HG03060 (cell line): Measurements from ENCODE around the gene ARHGAP4.

Experiments
- ATAC-seq: cut with Tn5 transposase; IDR thresholded peaks from one replicate; pipeline ENCODE4 v1.9.1; 2021; ENCODE audit warnings: low read depth, moderate number of reproducible peaks; ENCODE audit not compliant: unreplicated experiment

Gene ARHGAP4

DNA sequence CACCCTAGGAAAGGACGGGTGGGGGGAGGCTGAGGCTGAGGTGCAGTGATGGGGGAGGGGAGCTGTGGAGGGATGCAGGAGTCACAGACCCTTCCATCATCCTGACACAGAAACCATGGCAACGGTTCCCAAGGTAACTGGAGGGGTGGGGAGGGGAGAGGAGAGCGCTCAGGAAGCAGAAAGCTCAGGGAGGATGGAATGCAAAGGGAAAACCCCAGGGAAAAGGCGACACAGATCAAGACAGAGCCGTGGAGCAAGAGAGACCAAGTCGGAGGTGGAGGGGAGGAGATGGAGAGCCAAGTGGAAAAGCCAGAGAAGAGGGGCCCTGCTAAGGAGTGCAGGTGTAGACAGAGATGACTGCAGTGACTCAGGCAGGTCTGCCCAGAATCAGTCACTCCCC is 54.6 kb downstream of the ARHGAP4 start:
- no peak for ATAC-seq

DNA sequence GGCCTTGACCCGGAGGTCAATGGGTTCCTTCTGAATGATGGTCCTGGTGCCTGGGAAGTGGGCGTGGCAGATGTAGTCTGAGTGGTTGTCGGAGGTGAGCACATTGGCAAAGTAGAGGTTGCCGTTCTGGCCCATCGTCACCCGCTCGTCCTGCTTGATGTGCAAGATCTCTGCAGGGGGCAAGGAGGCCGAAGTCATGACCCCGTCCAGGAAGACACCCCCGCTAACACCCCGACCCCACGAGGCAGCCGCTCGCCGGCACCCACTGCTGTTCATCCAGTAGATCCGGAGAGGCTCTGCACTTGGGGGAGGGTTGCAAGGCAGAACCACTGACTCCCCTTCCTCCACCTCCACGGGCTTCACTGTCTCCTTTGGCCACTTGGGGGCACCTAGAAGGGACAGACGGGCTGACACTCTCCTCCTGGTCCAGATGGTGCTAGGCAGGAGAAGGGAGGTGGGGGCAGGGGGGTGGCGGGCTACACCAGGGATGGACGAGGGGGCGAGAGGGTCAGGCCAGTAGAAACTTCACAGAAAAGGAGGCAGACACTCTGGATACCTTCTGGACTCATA is 55.2 kb downstream of the ARHGAP4 start:
- ATAC-seq, result no peak

DNA sequence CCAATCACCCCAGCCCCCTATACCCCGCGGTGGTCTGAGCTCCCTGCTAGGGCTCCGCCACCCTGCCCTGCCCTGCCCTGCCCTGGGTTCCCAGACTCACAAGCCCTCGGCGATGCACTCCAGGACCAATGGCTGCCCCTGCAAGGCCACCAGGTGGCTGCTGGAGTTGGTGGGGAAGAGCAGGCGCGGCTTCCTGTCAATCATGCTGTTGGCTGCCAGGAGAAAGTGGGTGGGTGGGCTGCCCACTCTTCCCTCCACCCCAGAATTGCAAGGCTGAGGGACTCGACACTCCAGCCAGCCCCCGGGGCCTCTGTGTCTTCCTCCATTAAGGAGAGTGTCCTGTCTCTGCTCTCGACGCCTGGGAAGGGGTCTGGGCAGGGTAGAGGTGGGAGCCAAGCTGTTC is 55.8 kb downstream of the ARHGAP4 start:
- no peak for ATAC-seq

DNA sequence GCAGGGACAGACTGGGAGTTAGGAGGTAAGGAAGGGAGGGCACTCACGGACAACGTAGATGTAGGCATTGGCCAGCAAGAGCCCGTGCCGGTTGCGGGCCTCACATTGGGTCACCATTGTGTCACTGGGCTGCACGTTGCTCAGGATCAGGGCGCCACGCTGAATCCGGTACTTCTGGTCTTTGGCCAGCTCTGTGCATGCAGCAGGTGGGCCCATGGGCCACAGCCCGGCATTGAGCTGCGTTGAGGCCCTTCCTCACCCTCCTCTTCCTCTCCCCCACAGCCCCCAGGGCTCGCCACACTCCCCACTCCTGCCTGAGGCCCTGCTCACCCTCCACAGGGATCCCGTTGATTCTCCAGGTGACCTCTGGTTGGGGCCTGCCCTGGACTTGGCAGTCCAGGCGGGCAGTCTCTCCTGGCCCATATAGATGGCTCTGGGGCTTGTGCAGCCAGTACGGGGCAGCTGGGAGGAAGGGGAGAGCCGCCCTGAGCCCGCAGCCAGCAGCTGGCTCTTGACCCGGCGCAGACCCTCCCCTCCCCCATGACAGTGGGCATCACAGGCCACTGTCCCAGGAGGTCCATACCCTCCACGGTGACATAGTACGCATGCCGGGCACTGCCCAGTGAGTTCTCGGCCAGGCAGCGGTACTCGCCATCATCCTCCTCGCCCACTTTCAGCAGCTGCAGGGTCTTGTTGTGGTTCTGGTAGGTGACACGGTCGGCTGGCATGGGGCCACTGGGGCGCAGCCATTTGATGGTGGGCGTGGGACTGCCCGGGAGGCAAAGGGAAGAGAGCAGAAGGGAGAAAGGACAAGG is 56.4 kb downstream of the ARHGAP4 start:
- ATAC-seq, result no peak

DNA sequence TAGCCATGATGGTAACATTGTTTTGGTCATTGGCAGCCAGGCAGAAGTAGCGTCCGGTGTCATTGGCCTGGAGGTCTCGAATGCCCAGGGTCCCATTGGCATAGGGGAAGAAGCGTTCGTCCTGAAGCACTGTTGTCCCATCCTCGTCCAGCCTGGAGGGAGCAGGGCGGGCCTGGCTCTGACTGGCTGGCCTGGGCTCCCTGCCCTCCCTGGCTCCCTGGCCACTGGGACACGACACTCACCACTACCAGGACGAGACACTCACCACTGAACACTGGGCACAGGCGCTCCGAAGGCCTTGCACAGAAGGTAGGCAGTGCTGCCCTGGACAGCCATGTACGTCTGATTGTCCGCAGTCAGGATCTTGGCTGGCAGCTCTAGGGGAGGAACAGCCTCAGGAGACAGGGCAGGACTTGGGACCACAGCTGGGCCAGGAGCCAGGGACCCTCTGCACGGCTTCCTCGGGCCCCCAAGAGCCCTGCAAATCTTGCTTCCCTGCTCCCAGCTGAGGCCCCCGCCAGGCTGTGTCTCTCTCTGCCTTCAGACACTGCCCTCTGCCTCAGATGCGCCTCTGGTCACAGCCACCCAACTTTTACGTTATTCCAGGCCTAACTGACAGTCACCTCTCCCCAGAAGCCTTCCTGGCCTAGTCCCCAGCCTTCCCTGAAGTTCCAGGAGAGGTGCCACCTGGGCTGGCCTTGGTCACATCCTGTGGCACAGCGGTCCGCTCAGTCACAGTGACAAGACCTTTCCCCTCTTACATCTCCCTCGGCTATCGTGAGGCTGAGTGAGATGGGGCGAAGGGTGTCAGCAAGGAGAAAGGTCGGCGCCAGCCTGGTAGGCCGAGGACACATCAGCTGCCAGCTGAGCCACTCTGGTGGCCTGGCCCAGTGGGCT is 57.2 kb downstream of the ARHGAP4 start:
- no peak for ATAC-seq

DNA sequence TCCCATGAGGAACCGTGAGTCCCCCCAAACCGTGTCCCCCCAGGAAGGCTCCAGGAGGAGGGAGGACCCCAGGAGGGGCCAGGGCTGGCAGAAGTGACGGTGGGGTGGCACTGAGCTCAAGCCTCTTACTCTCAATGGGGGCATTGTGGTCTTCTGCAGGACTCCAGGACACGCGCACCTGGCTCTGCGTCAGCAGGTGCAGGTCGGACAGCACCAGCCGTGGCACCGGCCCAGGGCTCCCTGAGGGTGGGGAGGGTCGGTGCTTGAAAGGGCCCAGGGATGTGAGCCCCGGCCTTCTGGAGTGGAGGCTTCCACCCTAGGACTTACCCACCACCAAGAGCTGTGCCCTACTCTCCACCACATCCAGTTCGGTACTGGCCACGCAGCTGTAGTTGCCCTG is 58.4 kb downstream of the ARHGAP4 start:
- no peak for ATAC-seq

DNA sequence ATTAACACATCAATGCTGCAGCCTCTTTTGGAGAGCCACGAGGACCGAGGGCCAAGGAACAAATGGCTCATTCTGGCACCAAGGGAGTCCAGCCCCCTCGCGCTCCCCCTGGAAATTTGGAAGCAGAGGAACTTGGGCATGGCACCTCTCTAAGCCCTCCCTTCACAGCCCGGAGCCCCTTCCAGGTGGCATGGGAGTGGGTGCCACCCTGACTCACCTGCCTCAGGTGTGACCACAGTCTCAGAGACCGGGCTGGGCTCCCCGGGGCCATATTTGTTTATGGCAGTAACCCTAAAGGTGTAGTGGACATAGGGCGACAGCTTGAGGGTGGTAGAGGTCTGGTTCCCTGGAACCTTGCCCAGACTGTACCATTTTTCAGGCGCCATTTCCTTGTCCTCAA is 58.9 kb downstream of the ARHGAP4 start:
- no peak for ATAC-seq

DNA sequence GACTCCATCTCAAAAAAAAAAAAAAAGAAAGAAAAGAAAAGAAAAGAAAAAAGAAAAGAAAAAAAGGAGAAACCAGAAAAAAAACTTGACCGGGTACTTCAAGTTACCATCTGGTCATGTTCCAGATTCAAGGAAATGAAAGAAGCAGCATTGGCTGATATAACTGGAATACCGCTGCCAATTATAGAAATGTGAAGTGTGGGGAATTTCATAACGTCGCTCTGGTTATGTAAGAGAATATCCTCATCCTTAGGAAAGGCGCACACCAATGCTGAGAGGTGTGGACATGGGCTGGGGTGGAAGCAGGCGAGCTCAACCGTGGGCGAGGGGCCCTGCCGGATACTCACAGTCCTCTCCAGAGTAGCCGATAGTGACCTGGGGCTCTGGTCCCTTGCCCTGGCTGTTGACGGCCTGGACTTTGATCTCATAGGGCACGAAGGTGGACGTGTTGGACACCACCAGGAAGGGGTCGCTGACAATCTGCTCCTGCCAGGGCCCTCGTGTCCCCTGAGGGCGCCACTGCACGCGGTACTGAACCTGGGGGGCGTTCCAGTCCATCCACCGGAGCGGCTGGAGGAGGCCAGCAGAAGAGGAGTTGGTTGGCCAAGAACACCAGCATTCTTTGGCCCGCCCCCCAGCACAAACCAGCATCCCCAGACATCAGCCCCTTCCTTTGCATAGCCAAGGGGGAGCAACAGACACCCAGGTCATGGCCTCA is 59.6 kb downstream of the ARHGAP4 start:
- no peak for ATAC-seq

DNA sequence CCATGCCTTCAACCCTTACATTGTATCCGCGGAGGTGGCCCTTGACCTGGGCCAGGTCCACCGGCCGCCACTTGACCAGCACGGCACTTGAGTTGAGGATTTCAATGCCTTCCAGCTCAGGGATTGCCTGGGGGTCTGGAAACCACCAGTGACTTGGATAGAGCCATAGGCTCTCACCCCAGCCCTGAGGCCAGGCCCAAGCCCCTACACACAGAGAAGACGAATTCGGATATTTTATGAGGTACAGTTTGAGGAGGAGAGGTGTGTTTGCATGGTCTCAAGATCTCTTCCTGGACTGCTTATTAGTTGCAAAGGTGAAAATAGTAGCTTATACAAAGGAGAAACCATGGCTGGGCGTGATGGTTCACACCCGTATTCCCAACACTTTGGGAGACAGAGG is 60.4 kb downstream of the ARHGAP4 start:
- ATAC-seq, result no peak

DNA sequence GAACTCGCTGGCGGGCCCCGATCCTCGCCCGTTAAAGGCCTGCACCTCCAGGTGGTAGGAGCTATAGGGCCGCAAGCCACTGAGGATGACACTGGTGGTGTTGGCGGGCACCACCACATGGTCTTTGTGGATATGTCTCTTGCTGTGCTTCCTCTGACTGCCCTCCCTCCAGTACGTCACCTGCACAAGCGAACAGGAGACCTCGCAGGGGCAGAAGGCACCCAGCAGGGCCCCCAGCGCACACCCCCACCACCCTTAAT is 60.8 kb downstream of the ARHGAP4 start:
- no peak for ATAC-seq

DNA sequence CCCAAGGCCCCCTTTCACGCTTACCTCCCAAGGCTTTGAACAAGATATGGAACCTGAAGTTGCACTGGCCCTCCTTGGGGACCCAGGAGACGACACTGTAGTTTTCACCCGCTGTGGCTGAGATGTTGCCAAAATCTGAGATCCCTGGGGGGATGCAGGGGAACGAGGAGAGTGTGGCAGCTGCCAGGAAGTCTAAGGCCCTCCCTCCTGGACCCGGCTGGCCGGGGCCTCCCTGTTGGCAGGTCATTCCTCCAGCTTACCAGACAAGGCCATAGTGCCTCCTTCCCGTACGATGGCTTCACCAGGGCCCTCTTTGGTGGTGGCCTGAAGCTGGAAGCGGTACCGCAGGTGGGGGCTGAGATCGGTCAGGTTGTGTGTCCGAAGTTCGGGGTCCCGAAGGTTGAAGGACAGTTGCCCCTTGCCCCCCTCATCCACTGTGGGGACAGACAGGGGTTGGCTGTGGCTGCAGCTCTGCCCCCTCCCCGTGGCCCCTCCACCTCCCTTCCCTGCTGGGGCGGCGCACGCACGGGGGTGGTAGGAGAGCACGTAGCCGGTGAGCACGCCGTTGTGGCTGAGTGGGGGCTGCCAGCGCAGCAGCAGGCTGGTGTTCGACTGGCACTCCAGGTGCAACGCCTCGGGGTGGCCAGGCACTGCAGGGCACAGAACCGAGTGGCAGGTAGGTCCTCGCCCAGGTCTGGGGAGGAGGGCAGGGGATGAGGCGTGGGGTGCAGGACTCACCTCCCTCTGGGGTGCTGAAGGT is 61.3 kb downstream of the ARHGAP4 start:
- ATAC-seq, result no peak

DNA sequence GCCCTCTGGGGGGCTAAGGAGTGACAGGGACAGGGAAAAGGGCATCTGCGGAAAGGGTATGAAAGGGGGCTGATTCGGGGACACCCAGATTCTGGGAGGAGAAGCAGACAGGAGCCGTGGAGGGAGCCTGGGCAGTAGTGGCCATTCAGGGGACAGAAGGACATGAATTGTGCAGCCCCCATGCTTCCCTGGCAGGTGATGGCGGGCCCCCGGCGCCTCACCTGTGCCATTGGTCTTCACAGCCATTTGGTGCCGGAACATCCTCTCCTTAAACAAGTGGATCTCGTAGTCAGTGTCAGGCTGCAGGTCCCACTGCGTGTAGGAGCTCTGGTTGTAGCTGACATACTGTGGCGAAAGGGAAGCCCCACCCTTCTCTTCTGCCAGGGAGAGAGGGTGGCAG is 62.0 kb downstream of the ARHGAP4 start:
- no peak for ATAC-seq

DNA sequence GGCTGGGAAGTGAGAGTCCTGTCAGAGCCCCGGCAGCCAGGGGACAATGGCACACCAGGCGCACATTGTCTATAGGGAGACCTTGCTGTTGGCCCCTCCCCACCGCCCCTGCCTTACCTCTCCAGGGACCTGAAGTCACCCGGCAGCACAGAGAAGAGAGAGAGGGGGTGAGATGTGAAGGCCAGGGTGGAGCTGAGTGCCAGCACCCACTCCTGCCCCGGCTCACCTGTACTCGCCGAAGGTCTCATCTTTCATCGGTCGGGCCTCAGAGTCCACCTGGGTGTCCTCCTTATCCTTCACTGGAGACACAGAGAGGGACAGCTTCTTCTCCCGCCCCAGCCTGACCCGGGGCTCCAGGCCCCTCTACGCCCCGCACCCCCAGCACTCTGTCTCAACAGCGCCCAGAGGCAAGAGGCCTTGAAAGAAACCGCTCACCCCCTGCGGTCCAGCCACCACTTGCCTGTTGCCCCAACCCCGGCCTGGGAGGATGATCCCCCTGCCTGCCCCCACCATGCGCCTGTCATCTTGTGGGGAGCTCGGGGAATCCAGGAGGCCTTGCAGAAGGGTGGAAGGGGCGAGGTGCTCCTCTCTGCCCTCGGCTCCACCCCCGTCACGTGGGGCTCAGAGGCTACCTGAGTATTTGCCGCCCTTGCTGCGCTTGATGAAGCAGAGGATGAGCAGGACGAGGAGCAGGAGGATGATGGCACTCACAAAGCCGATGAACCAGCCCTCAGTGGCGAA is 62.6 kb downstream of the ARHGAP4 start:
- no peak for ATAC-seq

DNA sequence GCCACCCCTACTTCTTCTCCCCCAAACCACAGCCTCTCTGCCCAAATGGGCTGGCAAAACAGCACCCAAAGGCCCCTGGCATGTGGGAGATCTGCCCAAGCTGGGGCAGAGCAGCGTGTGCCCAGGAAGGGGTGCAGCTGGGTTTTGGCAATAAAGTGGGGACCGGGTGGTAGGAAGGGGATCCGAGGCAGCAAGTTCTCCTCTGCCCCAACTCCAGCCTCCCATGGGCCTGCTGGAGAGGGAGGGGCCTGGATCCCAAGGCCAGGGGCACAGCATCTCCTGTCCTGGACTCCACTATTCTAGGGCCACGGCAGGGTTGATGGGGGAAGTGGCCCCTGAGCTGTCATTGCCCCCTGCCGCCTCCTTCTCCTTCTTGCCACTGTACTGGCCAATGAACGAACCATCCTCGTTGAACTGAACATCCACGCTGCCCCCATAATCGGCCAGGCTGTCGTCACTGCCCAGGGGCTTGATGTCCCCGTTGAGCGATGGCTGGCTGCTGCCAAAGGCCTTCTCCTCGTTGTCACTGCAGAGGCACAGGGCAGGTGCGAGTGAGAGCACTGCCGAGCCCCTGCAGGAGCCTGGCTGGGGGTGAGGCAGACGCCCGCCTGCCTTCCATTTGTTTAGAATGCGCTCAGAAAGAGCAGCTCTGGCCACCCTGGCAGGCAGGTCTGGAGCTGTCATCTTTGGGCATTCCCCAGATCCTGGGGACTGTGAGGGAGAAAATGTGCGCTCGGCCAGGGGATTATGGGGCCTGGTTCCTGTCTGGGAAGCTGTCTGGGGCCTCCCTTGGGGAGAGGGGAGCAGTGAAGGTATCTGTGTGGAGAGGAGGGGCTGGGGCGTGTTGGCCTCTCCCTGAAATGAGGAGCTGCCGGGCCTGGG is 63.5 kb downstream of the ARHGAP4 start:
- ATAC-seq, result no peak

DNA sequence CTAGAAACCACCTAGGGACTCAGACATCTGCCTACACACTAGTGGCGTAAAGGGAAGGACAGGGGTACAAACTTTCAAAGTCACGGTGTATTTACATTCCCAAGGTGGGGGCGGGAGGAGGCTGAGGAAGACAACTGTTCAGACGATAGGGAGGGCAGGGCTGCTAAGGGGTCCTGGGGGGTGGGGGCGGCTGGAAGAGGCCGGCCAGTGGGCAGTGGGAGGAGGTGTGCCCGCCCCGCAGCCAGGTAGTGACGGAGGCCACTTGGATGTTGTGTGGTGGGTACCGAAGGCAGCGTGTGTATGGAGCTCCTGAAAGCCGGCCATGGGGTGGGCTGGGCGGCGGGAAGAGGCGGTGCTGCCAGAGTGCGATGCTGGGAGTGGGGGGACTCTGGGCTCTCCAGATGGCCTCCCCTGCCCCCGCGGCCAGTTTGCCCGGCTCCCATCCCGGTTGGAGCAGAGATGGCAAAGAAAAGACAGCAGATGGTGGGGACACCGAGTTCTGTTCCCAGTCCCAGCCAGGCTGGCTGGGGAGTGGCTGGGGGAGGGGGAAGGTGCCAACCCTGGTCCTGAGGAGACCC is 64.2 kb downstream of the ARHGAP4 start:
- no peak for ATAC-seq

DNA sequence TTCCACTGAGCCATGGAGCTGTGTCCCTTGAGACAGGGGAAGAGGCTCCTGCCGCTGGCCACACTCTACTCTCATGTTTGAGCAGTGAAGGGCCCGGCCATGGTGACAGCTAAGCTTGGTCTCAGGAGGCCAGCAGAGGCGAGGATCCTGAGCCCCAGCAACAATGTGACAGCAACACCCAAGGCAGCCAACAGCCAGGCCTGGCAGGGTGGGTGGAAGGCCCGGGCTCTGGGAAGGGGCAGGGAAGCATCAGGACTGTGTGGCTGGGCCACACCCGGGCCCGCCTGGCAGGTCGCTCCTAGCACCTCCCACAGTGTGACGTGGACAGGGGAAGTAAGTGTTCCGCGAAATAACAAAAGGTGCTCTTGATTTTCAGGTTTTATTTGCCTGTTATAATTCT is 64.9 kb downstream of the ARHGAP4 start:
- no peak for ATAC-seq
